Stimulated activated naive CD8-positive, alpha-beta T cell treated with anti-CD3 and anti-CD28 coated beads, Interleukin-15, amount 100 ng/mL, for 72 hours (primary cell): ENCODE measurements around the gene FGGY.

Source experiments
- ATAC-seq: fragments of 150-1000 bp; cut with Tn5 transposase; 2 replicates; pipeline ENCODE4 v1.10.0; 2021; ENCODE audit warnings: mild to moderate bottlenecking, moderate library complexity
- DNase-seq, 2 donors: peaks; one replicate each; pipeline ENCODE4 v3.0.0; 2021 to 2022
- H3K27ac Mint-ChIP-seq, 2 donors: one replicate each; pipeline ENCODE4 v1.8.0; 2022; ENCODE audit warnings: mild to moderate bottlenecking in 2 of 2, mixed read lengths in 2 of 2, moderate library complexity in 2 of 2
- H3K27me3 Mint-ChIP-seq: one replicate; pipeline ENCODE4 v1.8.0; 2022; ENCODE audit warnings: mixed read lengths
- H3K4me1 Mint-ChIP-seq: one replicate; pipeline ENCODE4 v1.8.0; 2022; ENCODE audit warnings: mild to moderate bottlenecking, mixed read lengths
- H3K4me3 Mint-ChIP-seq, 2 donors: one replicate each; pipeline ENCODE4 v1.8.0; 2022; ENCODE audit warnings: mild to moderate bottlenecking in 2 of 2, mixed read lengths in 2 of 2, moderate library complexity in 1 of 2
- H3K9me3 Mint-ChIP-seq, 2 donors: one replicate each; pipeline ENCODE4 v1.8.0; 2022; ENCODE audit warnings: mixed read lengths in 2 of 2

FGGY gene

DNA sequence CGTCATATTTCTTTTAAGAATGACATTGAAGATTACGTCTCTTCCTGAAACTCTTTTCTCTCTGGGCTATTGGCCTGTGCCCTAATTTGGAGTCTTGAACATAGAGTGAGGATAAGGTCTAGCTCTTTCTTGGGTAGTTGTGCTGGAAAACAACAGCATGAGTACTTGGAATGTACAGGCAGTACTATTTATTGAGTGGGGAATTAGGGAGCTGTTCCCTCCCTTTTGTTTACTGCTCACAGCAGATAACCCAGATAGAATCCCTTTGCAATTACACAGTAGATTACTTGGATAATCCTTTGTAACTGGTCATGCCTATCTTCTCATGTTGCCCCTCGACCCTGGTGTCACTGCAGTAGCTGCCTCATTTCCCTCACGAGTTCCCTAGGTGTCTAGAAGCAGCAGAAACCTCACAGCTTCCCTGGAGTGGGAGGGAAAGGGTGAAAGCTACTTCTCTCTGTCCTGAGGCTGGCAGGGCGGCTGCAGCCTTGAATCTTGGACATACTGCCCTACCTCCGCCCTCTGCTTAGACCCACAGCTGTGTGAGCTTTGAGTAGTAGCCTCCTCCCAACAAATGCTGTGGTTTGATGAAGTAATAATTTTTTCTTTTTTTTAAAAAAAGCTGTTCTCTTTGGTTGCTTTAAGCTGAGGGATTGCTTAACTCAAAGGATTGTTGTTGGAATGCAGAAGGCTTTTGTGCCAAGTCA lies 70.6 kb downstream of the FGGY start:
- DNase-seq, result no peak
- Mint-ChIP-seq H3K9me3 (peaks cover 0 to 12% of the 10 kb centered on the region in 2 donors), H3K27ac (no peak overlapping the region), H3K27me3 (no peaks in the 10 kb centered on the region), H3K4me3 (no peak overlapping the region), H3K4me1 (no peaks in the 10 kb centered on the region)
- ATAC-seq, result no peak

DNA sequence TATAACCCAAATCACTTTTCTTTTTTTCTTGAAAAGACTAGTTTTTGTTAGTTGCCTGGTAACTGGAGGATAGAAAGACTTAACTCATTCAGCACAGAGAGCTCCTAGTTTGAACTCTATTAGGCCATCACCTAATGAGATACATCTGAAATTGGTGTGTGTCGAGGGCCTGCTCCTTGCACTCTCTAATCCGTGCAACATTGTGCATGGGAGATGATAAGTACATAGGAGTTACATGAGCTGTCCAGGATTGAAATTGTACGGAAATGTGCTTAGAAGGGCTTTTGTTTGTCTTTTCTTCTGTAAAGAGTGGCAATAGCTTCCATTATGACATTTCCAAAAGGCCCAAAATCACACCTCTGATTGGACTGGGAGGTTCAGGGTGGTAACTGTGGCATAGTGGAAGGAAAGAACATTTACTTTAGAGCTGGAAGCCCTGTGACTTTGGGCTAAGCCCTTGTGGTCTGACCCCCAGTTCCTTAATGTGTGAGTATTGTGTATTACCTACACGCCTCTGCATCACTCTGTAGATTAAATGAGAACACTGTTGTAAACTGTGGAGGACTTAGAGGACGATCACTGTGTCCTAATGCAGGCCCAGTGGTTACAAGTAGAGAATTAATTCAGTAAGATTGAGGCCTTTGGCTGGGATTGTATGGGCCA lies 71.2 kb downstream of the FGGY start:
- no peak overlapping the region for H3K27ac Mint-ChIP-seq
- ATAC-seq, result no peak
- no peaks in the 10 kb centered on the region for H3K4me1 Mint-ChIP-seq
- H3K4me3 Mint-ChIP-seq, result no peak overlapping the region
- no peaks in the 10 kb centered on the region for H3K27me3 Mint-ChIP-seq
- peaks cover 0 to 12% of the 10 kb centered on the region in 2 donors for H3K9me3 Mint-ChIP-seq
- no peak for DNase-seq

DNA sequence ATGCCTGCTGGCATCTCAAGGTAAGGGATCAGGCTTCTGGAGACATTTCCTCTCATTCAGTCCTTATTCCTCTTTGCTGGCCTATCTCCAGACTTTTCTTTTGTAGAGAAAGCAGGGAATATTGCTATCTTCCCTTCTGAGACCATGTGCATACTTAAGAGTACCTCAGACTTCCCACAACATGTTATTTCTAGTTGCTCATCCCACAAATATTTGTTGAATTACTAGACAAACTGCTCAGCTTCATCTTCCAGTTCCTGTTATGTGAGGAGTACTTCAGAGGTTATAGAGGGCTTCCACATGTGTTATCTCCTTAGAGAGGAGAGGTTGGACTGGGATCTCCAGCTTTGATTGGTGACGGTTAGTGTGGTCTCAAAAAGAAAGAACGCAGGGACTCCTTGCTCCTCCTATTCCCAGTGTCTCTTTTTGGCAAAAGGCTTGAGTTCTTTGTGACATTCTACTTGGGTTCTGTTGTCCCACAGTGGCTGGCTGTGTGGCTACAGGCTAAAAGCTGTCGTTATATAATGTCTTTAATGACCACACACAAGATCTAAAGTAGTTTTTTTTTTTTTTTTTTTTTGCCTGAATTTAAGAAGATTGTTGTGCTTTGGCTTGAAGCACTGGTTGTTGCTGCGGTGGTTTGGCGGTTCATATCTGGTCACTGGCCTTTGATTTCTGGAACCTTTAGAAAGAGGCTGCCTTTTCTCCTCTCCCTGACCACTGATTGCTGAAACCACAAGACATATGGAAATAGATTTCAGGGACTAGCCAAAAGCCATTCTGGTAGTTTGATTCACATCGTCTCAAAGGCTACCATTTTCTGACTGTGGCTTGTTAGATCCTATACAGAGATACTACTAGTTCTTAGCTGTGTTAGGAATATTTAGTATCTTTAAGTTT lies 78.7 kb downstream of the FGGY start:
- no peak for ATAC-seq
- Mint-ChIP-seq H3K4me3 (no peak overlapping the region), H3K4me1 (peaks cover 9% of the 10 kb centered on the region)

GRCh38 chr1:59377350-59377904 lies 80.5 kb downstream of the FGGY start:
- ATAC-seq, result no peak
- H3K4me3 Mint-ChIP-seq, result no peak overlapping the region

More for the DNA sequence above, 78.7 kb downstream of the FGGY start:
- H3K9me3 Mint-ChIP-seq, result peaks cover 11 to 15% of the 10 kb centered on the region in 2 donors
- DNase-seq, result no peak
- peak overlapping the region in 1 of 2 donors; percentile 12 for H3K27ac Mint-ChIP-seq
- H3K27me3 Mint-ChIP-seq, result no peaks in the 10 kb centered on the region

DNA sequence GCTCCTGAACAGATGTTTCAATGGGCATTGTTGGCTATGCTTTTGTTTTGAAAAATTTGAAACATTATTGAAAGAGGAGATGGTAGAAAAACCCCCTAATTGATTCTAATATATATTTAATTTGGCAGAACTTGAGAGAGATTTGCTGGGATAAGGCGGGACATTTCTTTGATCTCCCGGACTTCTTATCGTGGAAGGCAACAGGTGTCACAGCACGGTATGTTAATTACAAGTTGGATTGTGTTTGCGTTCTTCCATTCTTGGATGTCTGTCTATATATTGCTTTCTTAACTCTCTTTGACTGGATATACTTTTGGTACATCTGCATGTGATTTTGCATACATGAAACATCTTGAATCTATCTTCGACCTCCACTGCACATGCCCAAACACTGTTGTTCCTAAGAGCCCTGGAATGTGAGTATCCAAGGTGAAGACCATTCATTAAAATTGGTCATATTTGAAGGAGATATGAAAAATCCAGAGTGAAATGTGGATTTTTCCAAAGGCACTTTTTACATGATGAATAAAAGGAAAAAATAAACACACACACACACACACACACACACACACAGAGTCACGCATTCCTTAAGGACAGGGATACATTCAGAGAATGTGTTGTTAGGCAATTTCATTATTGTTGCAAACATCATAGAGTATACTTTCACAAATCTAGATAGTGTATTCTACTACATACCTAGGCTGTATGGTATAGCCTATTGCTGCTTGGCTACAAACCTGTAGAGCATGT lies 81.9 kb downstream of the FGGY start:
- peaks cover 11 to 15% of the 10 kb centered on the region in 2 donors for H3K9me3 Mint-ChIP-seq
- H3K27me3 Mint-ChIP-seq, result no peaks in the 10 kb centered on the region
- DNase-seq (no peak), ATAC-seq (no peak)
- H3K27ac Mint-ChIP-seq, result no peak overlapping the region
- H3K4me1 Mint-ChIP-seq, result peaks cover 12% of the 10 kb centered on the region
- no peak overlapping the region for H3K4me3 Mint-ChIP-seq

More at GRCh38 chr1:59377350-59377904, 80.5 kb downstream of the FGGY start:
- Mint-ChIP-seq H3K4me1 (peaks cover 9% of the 10 kb centered on the region), H3K27me3 (no peaks in the 10 kb centered on the region), H3K27ac (no peak overlapping the region), H3K9me3 (peaks cover 11 to 15% of the 10 kb centered on the region in 2 donors)
- no peak for DNase-seq

- Mint-ChIP-seq H3K4me1 (peaks cover 18% of the 10 kb centered on the region), H3K9me3 (peaks cover 11 to 15% of the 10 kb centered on the region in 2 donors), H3K4me3 (no peak overlapping the region), H3K27me3 (no peaks in the 10 kb centered on the region), H3K27ac (no peak overlapping the region)
- DNase-seq (no peak), ATAC-seq (peak; percentile 58)
Measured at GRCh38 chr1:59379371-59379728, 82.5 kb downstream of the FGGY start.

- ATAC-seq (no peak), DNase-seq (no peak)
- peaks cover 17% of the 10 kb centered on the region for H3K4me1 Mint-ChIP-seq
- H3K27ac Mint-ChIP-seq, result peak overlapping the region; percentile 23 to 71
- no peaks in the 10 kb centered on the region for H3K27me3 Mint-ChIP-seq
- H3K9me3 Mint-ChIP-seq, result no peaks in the 10 kb centered on the region
- no peak overlapping the region for H3K4me3 Mint-ChIP-seq
Measured at GRCh38 chr1:59383963-59384362, 87.1 kb downstream of the FGGY start.

GRCh38 chr1:59384443-59384842 lies 87.5 kb downstream of the FGGY start:
- no peaks in the 10 kb centered on the region for H3K9me3 Mint-ChIP-seq
- peaks cover 21% of the 10 kb centered on the region for H3K4me1 Mint-ChIP-seq
- ATAC-seq (no peak), DNase-seq (no peak)
- H3K27ac Mint-ChIP-seq, result peak overlapping the region; percentile 23 to 71
- H3K27me3 Mint-ChIP-seq, result no peaks in the 10 kb centered on the region
- H3K4me3 Mint-ChIP-seq, result no peak overlapping the region

- H3K4me1 Mint-ChIP-seq, result peaks cover 54% of the 10 kb centered on the region
- H3K9me3 Mint-ChIP-seq, result no peaks in the 10 kb centered on the region
- ATAC-seq (no peak), DNase-seq (no peak)
- no peak overlapping the region for H3K27ac Mint-ChIP-seq
- no peaks in the 10 kb centered on the region for H3K27me3 Mint-ChIP-seq
- no peak overlapping the region for H3K4me3 Mint-ChIP-seq
Measured at GRCh38 chr1:59388191-59388590, 91.3 kb downstream of the FGGY start.

- Mint-ChIP-seq H3K4me1 (peaks cover 54% of the 10 kb centered on the region), H3K27me3 (no peaks in the 10 kb centered on the region), H3K9me3 (no peaks in the 10 kb centered on the region), H3K4me3 (no peak overlapping the region), H3K27ac (no peak overlapping the region)
- DNase-seq (no peak), ATAC-seq (no peak)
Measured at GRCh38 chr1:59389847-59390246, 93.0 kb downstream of the FGGY start.

- Mint-ChIP-seq H3K27me3 (no peaks in the 10 kb centered on the region), H3K4me1 (peaks cover 58% of the 10 kb centered on the region), H3K9me3 (no peaks in the 10 kb centered on the region), H3K4me3 (no peak overlapping the region), H3K27ac (peak overlapping the region in 1 of 2 donors; percentile 57)
- ATAC-seq (no peak), DNase-seq (no peak)
Measured at GRCh38 chr1:59390307-59390706, 93.4 kb downstream of the FGGY start.

- DNase-seq, result no peak
- H3K4me1 Mint-ChIP-seq, result peaks cover 63% of the 10 kb centered on the region
- H3K27ac Mint-ChIP-seq, result peak overlapping the region; percentile 6 to 13
Measured at GRCh38 chr1:59391212-59392179, 94.6 kb downstream of the FGGY start.

GRCh38 chr1:59393211-59394180 lies 96.6 kb downstream of the FGGY start:
- Mint-ChIP-seq H3K9me3 (no peaks in the 10 kb centered on the region), H3K4me3 (no peak overlapping the region), H3K27me3 (no peaks in the 10 kb centered on the region), H3K27ac (peak overlapping the region; percentile 28 to 78), H3K4me1 (peaks cover 69% of the 10 kb centered on the region)
- ATAC-seq, result no peak
- DNase-seq, result no peak

More at GRCh38 chr1:59391212-59392179, 94.6 kb downstream of the FGGY start:
- H3K27me3 Mint-ChIP-seq, result no peaks in the 10 kb centered on the region
- H3K9me3 Mint-ChIP-seq, result no peaks in the 10 kb centered on the region
- ATAC-seq, result peak; percentile 70
- peak overlapping the region in 1 of 2 donors; percentile 12 for H3K4me3 Mint-ChIP-seq
